GM23338 (cell line): ENCODE data around the gene HDAC9. TPM values are rescaled to one million over a fixed set of nuclear protein-coding genes. Genes with fewer than 3 reads are reported as not detected.

Experiments used
- ATAC-seq: fragments of 200-7000 bp; cut with Tn5 transposase; 3 replicates; pipeline ENCODE4 v1.9.1; 2020
- DNase-seq: peaks from one replicate; pipeline ENCODE4 v3.0.0-alpha.2; 2015; ENCODE audit warnings: low spot score
- H2AFZ ChIP-seq: fragments of 200-600 bp; sonication (generic); 2 replicates; pipeline ENCODE4 v1.8.0; 2016; ENCODE audit warnings: antibody characterized with exemption, mild to moderate bottlenecking, moderate library complexity
- H3F3A ChIP-seq: fragments of 200-600 bp; sonication (generic); replicated peaks from 2 replicates; pipeline ENCODE4 v1.8.0; 2017; ENCODE audit warnings: antibody characterized with exemption, mixed run types, low read depth
- H3K27ac ChIP-seq: fragments of 200-600 bp; sonication (generic); 2 replicates; pipeline ENCODE4 v1.6.1; 2016; ENCODE audit warnings: low read depth
- H3K27me3 ChIP-seq: fragments of 200-600 bp; sonication (generic); 2 replicates; pipeline ENCODE4 v1.8.0; 2016; ENCODE audit warnings: mild to moderate bottlenecking, mixed run types, moderate library complexity; ENCODE audit not compliant: insufficient read depth
- H3K36me3 ChIP-seq: fragments of 200-600 bp; sonication (generic); 2 replicates; pipeline ENCODE4 v1.8.0; 2016; ENCODE audit warnings: mild to moderate bottlenecking; ENCODE audit not compliant: insufficient read depth
- H3K4me1 ChIP-seq: fragments of 200-600 bp; sonication (generic); 2 replicates; pipeline ENCODE4 v1.8.0; 2016; ENCODE audit warnings: mild to moderate bottlenecking, moderate library complexity; ENCODE audit not compliant: insufficient read depth
- H3K4me2 ChIP-seq: fragments of 200-600 bp; sonication (generic); 2 replicates; pipeline ENCODE4 v1.7.1; 2017; ENCODE audit warnings: mixed run types
- H3K4me3 ChIP-seq: fragments of 200-600 bp; sonication (generic); 2 replicates; pipeline ENCODE4 v1.6.1; 2016; ENCODE audit warnings: mixed run types
- H3K79me2 ChIP-seq: fragments of 200-600 bp; sonication (generic); replicated peaks from 2 replicates; pipeline ENCODE4 v1.8.0; 2017; ENCODE audit warnings: mild to moderate bottlenecking; ENCODE audit not compliant: insufficient read depth
- H3K9me2 ChIP-seq: fragments of 200-600 bp; sonication (generic); 2 replicates; pipeline ENCODE4 v1.8.0; 2017; ENCODE audit not compliant: insufficient read depth
- H4K20me1 ChIP-seq: fragments of 200-600 bp; sonication (generic); replicated peaks from 2 replicates; pipeline ENCODE4 v1.8.0; 2017; ENCODE audit warnings: mild to moderate bottlenecking; ENCODE audit not compliant: insufficient read depth
- H3K27ac Mint-ChIP-seq: 2 replicates; pipeline ENCODE4 v1.8.0; 2020; ENCODE audit warnings: inconsistent platforms, mild to moderate bottlenecking, moderate library complexity, mixed read lengths
- H3K27me3 Mint-ChIP-seq: 3 replicates; pipeline ENCODE4 v1.8.0; 2022; ENCODE audit warnings: low read depth, mild to moderate bottlenecking, moderate library complexity, mixed read lengths, inconsistent platforms; ENCODE audit not compliant: insufficient read depth, poor library complexity
- H3K36me3 Mint-ChIP-seq: 3 replicates; pipeline ENCODE4 v1.8.0; 2021; ENCODE audit warnings: low read depth, mild to moderate bottlenecking, inconsistent platforms, moderate library complexity, mixed read lengths
- H3K4me1 Mint-ChIP-seq: 3 replicates; pipeline ENCODE4 v1.8.0; 2020; ENCODE audit warnings: mild to moderate bottlenecking, inconsistent platforms, mixed read lengths
- H3K4me3 Mint-ChIP-seq: 3 replicates; pipeline ENCODE4 v1.8.0; 2021; ENCODE audit warnings: moderate library complexity, mild to moderate bottlenecking, inconsistent platforms, mixed read lengths
- H3K9me3 Mint-ChIP-seq: 3 replicates; pipeline ENCODE4 v1.8.0; 2020; ENCODE audit warnings: moderate library complexity, mild to moderate bottlenecking, inconsistent platforms, mixed read lengths
- CREB1 ChIP-seq: fragments of 250-450 bp; sonication (Bioruptor Pico); IDR thresholded peaks from 2 replicates; pipeline ENCODE4 v1.5.0; 2020; ENCODE audit warnings: low read depth, mild to moderate bottlenecking, moderate library complexity
- EZH2phosphoT487 ChIP-seq: fragments of 200-600 bp; sonication (generic); IDR thresholded peaks from one replicate; pipeline ENCODE4 v1.8.1; 2018; ENCODE audit warnings: antibody characterized with exemption; ENCODE audit not compliant: unreplicated experiment
- JUNB ChIP-seq: IDR thresholded peaks from one replicate; pipeline ENCODE4 v1.6.1; 2016; ENCODE audit warnings: antibody characterized with exemption; ENCODE audit not compliant: unreplicated experiment
- polyA plus RNA-seq: library from polyadenylated mRNA; unstranded; fragments of >200 nt; fragmentation: Nextera tagmentation; extraction: Ambion mirVana; gene quantifications from 2 replicates; pipeline ENCODE4 v1.2.1, GENCODE V29; 2016
- total RNA-seq: library from RNA; depleted of rRNA; stranded (reverse); fragments of >200 nt; shearing (Covaris generic); gene quantifications from 2 replicates; pipeline ENCODE4 v1.2.3, GENCODE V29; 2014
- TF ChIP-seq, protein P1 (sequence below): IDR thresholded peaks from one replicate; pipeline ENCODE4 v1.6.1; 2018; ENCODE audit warnings: antibody characterized with exemption; ENCODE audit not compliant: unreplicated experiment
- TF ChIP-seq, protein P2 (sequence below): fragments of 250-450 bp; sonication (Bioruptor Pico); IDR thresholded peaks from 2 replicates; pipeline ENCODE4 v1.5.0; 2020; ENCODE audit warnings: mild to moderate bottlenecking, moderate library complexity

HDAC9 gene
- total and polyA plus RNA-seq, 2 experiments from 2014 or later = 8.3 to 18.5 TPM

DNA sequence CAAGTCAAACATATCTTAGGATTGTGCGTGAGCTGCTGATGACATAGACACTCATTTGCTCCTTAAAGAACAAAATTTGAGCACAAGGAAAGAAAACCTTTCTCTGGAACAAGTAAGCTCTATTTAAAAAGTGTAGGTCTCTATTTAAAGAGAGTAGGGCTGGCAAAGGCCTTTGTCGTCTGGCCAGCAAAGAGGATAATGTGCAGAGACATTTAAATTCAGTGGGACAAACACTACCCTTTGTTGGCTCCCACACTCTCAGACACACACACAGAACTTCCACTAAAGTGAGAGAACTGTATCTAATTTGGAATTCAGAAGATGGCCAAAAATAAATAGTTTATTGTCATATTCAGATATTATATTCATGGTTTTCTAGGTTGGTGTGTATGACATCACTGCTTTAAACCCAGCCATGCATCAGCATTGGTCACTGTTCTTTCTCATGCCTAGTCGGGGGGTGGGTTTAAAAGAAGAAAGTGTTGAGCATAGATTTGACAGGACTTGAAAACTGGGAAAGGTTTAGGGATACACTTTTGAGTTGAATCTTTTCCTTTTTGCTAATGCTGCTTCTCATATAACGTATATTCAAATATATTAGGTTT, 49.5 kb upstream of the HDAC9 start:
- H3K27me3 ChIP-seq = no peaks in the 10 kb centered on the region
- H3K36me3 ChIP-seq = no peaks in the 10 kb centered on the region
- ATAC-seq = no peak
- Mint-ChIP-seq H3K27me3 (peaks cover 3% of the 10 kb centered on the region), H3K4me3 (no peak overlapping the region), H3K27ac (no peak overlapping the region), H3K4me1 (peaks cover 17% of the 10 kb centered on the region; the same call in 2 of the 3 replicates), H3K36me3 (no peaks in the 10 kb centered on the region), H3K9me3 (no peaks in the 10 kb centered on the region)
- no peaks in the 10 kb centered on the region for H3F3A ChIP-seq
- TF ChIP-seq, protein P1, sequence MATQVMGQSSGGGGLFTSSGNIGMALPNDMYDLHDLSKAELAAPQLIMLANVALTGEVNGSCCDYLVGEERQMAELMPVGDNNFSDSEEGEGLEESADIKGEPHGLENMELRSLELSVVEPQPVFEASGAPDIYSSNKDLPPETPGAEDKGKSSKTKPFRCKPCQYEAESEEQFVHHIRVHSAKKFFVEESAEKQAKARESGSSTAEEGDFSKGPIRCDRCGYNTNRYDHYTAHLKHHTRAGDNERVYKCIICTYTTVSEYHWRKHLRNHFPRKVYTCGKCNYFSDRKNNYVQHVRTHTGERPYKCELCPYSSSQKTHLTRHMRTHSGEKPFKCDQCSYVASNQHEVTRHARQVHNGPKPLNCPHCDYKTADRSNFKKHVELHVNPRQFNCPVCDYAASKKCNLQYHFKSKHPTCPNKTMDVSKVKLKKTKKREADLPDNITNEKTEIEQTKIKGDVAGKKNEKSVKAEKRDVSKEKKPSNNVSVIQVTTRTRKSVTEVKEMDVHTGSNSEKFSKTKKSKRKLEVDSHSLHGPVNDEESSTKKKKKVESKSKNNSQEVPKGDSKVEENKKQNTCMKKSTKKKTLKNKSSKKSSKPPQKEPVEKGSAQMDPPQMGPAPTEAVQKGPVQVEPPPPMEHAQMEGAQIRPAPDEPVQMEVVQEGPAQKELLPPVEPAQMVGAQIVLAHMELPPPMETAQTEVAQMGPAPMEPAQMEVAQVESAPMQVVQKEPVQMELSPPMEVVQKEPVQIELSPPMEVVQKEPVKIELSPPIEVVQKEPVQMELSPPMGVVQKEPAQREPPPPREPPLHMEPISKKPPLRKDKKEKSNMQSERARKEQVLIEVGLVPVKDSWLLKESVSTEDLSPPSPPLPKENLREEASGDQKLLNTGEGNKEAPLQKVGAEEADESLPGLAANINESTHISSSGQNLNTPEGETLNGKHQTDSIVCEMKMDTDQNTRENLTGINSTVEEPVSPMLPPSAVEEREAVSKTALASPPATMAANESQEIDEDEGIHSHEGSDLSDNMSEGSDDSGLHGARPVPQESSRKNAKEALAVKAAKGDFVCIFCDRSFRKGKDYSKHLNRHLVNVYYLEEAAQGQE = no peak
- 0 out of 2 replicates have a peak, but pooled peaks have one; percentile 15 for TF ChIP-seq CREB1 (CRISPR knock-in tag)
- no peak overlapping the region for H3K4me3 ChIP-seq
- no peaks in the 10 kb centered on the region for H3K9me2 ChIP-seq
- H3K27ac ChIP-seq = peak overlapping the region; percentile 33
- H3K4me2 ChIP-seq = no peak overlapping the region
- DNase-seq = no peak
- peaks cover 12% of the 10 kb centered on the region for H3K4me1 ChIP-seq
- no peaks in the 10 kb centered on the region for H3K79me2 ChIP-seq
- H4K20me1 ChIP-seq = no peaks in the 10 kb centered on the region
- peak overlapping the region; percentile 2; the same call in 1 of the 2 replicates for H2AFZ ChIP-seq

DNA sequence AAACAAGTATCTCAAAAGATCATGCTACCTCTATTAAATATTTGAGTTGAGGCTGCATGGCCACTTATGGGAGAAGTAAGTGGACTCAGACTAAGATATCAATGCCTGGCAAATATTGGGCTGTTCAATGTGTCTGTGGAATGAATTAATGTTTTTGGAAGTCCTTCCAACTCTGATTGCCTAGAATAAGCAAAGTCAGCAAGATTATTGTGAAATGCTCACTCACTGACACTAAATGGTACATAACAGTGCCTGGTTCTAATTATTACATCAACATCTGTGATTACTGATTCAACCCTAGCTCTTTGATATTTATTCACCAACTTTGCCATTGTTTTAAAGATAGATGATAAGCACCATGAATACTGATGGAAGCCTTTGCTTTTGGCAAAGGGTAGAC, 45.5 kb upstream of the HDAC9 start:
- Mint-ChIP-seq H3K4me3 (no peak overlapping the region), H3K9me3 (0 out of 3 replicates have a peak, but pooled peaks cover 3% of the 10 kb centered on the region), H3K4me1 (peaks cover 9% of the 10 kb centered on the region; the same call in 2 of the 3 replicates), H3K27ac (no peak overlapping the region), H3K36me3 (no peaks in the 10 kb centered on the region), H3K27me3 (no peaks in the 10 kb centered on the region)
- H3K36me3 ChIP-seq = no peaks in the 10 kb centered on the region
- no peak for DNase-seq
- no peak for TF ChIP-seq JUNB
- no peak for TF ChIP-seq CREB1 (CRISPR knock-in tag)
- TF ChIP-seq, protein P2, sequence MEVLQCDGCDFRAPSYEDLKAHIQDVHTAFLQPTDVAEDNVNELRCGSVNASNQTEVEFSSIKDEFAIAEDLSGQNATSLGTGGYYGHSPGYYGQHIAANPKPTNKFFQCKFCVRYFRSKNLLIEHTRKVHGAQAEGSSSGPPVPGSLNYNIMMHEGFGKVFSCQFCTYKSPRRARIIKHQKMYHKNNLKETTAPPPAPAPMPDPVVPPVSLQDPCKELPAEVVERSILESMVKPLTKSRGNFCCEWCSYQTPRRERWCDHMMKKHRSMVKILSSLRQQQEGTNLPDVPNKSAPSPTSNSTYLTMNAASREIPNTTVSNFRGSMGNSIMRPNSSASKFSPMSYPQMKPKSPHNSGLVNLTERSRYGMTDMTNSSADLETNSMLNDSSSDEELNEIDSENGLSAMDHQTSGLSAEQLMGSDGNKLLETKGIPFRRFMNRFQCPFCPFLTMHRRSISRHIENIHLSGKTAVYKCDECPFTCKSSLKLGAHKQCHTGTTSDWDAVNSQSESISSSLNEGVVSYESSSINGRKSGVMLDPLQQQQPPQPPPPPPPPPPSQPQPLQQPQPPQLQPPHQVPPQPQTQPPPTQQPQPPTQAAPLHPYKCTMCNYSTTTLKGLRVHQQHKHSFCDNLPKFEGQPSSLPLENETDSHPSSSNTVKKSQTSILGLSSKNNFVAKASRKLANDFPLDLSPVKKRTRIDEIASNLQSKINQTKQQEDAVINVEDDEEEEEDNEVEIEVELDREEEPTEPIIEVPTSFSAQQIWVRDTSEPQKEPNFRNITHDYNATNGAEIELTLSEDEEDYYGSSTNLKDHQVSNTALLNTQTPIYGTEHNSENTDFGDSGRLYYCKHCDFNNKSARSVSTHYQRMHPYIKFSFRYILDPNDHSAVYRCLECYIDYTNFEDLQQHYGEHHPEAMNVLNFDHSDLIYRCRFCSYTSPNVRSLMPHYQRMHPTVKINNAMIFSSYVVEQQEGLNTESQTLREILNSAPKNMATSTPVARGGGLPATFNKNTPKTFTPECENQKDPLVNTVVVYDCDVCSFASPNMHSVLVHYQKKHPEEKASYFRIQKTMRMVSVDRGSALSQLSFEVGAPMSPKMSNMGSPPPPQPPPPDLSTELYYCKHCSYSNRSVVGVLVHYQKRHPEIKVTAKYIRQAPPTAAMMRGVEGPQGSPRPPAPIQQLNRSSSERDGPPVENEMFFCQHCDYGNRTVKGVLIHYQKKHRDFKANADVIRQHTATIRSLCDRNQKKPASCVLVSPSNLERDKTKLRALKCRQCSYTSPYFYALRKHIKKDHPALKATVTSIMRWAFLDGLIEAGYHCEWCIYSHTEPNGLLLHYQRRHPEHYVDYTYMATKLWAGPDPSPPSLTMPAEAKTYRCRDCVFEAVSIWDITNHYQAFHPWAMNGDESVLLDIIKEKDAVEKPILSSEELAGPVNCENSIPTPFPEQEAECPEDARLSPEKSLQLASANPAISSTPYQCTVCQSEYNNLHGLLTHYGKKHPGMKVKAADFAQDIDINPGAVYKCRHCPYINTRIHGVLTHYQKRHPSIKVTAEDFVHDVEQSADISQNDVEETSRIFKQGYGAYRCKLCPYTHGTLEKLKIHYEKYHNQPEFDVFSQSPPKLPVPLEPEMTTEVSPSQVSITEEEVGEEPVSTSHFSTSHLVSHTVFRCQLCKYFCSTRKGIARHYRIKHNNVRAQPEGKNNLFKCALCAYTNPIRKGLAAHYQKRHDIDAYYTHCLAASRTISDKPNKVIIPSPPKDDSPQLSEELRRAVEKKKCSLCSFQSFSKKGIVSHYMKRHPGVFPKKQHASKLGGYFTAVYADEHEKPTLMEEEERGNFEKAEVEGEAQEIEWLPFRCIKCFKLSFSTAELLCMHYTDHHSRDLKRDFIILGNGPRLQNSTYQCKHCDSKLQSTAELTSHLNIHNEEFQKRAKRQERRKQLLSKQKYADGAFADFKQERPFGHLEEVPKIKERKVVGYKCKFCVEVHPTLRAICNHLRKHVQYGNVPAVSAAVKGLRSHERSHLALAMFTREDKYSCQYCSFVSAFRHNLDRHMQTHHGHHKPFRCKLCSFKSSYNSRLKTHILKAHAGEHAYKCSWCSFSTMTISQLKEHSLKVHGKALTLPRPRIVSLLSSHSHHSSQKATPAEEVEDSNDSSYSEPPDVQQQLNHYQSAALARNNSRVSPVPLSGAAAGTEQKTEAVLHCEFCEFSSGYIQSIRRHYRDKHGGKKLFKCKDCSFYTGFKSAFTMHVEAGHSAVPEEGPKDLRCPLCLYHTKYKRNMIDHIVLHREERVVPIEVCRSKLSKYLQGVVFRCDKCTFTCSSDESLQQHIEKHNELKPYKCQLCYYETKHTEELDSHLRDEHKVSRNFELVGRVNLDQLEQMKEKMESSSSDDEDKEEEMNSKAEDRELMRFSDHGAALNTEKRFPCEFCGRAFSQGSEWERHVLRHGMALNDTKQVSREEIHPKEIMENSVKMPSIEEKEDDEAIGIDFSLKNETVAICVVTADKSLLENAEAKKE (CRISPR knock-in tag) = no peak
- no peak for TF ChIP-seq EZH2phosphoT487
- no peak overlapping the region for H3K27ac ChIP-seq
- H3K27me3 ChIP-seq = no peaks in the 10 kb centered on the region
- H3K79me2 ChIP-seq = no peaks in the 10 kb centered on the region
- no peaks in the 10 kb centered on the region for H3K9me2 ChIP-seq
- ATAC-seq = no peak
- H2AFZ ChIP-seq = no peak overlapping the region
- peaks cover 11% of the 10 kb centered on the region for H3K4me1 ChIP-seq
- no peaks in the 10 kb centered on the region for H4K20me1 ChIP-seq
- no peaks in the 10 kb centered on the region for H3F3A ChIP-seq
- no peak overlapping the region for H3K4me2 ChIP-seq
- H3K4me3 ChIP-seq = no peak overlapping the region
